Panc1 (cell line): ENCODE data around the gene ATXN1. TPM values are rescaled to one million over a fixed set of nuclear protein-coding genes. Genes with fewer than 3 reads are reported as not detected.

Experiments
- ATAC-seq: fragments of 200-7000 bp; cut with Tn5 transposase; 2 replicates; pipeline ENCODE4 v1.9.1; 2020; ENCODE audit warnings: mild to moderate bottlenecking, moderate library complexity
- BruUV-seq: library from RNA; stranded (reverse); fragments of 400-500 nt; replicated peaks from 2 replicates; lab custom pipeline; 2021; lab: Mats Ljungman, UMichigan
- CTCF ChIA-PET: fragments of 300-600 bp; sonication (Branson Sonifier 250); formaldehyde crosslinking; loops from one replicate; lab custom pipeline; 2022; ENCODE audit warnings: antibody characterized with exemption; lab: Charles Lee
- POLR2A ChIA-PET: fragments of 300-600 bp; sonication (Branson Sonifier 250); formaldehyde crosslinking; loops from one replicate; lab custom pipeline; 2022; ENCODE audit warnings: antibody characterized with exemption; lab: Charles Lee
- DNase-seq: peaks from one replicate; pipeline ENCODE4 v3.0.0-alpha.2; 2010; ENCODE audit warnings: low read depth, low spot score
- H3K27ac ChIP-seq: 2 replicates; pipeline ENCODE4 v1.5.1; 2011; ENCODE audit warnings: mild to moderate bottlenecking, low read length, inconsistent platforms
- H3K27me3 ChIP-seq: fragments of 200-500 bp; sonication (Bioruptor generic); 2 replicates; pipeline ENCODE4 v1.6.0; 2014; ENCODE audit warnings: low read length, inconsistent platforms; ENCODE audit not compliant: control insufficient read depth, insufficient read depth
- H3K36me3 ChIP-seq: fragments of 200-500 bp; sonication (Bioruptor generic); 2 replicates; pipeline ENCODE4 v1.5.1; 2014; ENCODE audit warnings: inconsistent platforms, mild to moderate bottlenecking, low read length, moderate library complexity; ENCODE audit not compliant: control insufficient read depth, insufficient read depth
- H3K4me1 ChIP-seq: 2 replicates; pipeline ENCODE4 v1.5.1; 2011; ENCODE audit warnings: inconsistent platforms, mild to moderate bottlenecking, low read length, moderate library complexity; ENCODE audit not compliant: control insufficient read depth, insufficient read depth
- H3K4me3 ChIP-seq, 2 experiments: 2 replicates each; pipeline ENCODE4 v1.5.1; 2011 to 2012; ENCODE audit warnings: low read depth in 2 of 2, low read length in 2 of 2, mild to moderate bottlenecking in 2 of 2, inconsistent platforms in 1 of 2, moderate library complexity in 1 of 2
- H3K9me3 ChIP-seq: fragments of 200-500 bp; sonication (Bioruptor generic); 2 replicates; pipeline ENCODE4 v1.5.1; 2014; ENCODE audit warnings: low read depth, mild to moderate bottlenecking, inconsistent platforms, low read length, moderate library complexity; ENCODE audit not compliant: control insufficient read depth, insufficient read depth
- POLR2AphosphoS5 ChIP-seq: IDR thresholded peaks from 2 replicates; pipeline ENCODE4 v1.6.1; 2012; ENCODE audit warnings: mild to moderate bottlenecking, low read depth, low read length, moderate library complexity
- SIN3A ChIP-seq: IDR thresholded peaks from 2 replicates; pipeline ENCODE4 v1.6.1; 2012; ENCODE audit warnings: low read depth, mild to moderate bottlenecking, low read length, moderate library complexity, borderline replicate concordance; ENCODE audit not compliant: insufficient read depth
- TCF7L2 ChIP-seq: IDR thresholded peaks from 2 replicates; pipeline ENCODE4 v1.6.1; 2011; ENCODE audit warnings: mild to moderate bottlenecking, low read depth, low read length, inconsistent platforms
- in situ Hi-C: cut with HindIII; loops from 2 replicates; pipeline ENCODE4 v1.10.0; 2016; ENCODE audit warnings: low sequenced_read_pairs, low pct_unique_long_range_greater_than_20kb
- intact Hi-C: fragments of 100-400 bp; cut with micrococcal nuclease; formaldehyde crosslinking; loops from one replicate; pipeline ENCODE4 v1.10.0; 2022; ENCODE audit not compliant: unreplicated experiment
- total RNA-seq: library from RNA; stranded (reverse); gene quantifications from one replicate; pipeline ENCODE4 v1.2.1, GENCODE V29; 2021; ENCODE audit not compliant: unreplicated experiment
- TF ChIP-seq, protein P1 (sequence below): fragments of 450-650 bp; IDR thresholded peaks from 2 replicates; pipeline ENCODE4 v1.5.1; 2017; ENCODE audit warnings: mild to moderate bottlenecking
- TF ChIP-seq, protein P2 (sequence below), 2 experiments: IDR thresholded peaks; 2 replicates each; pipeline ENCODE4 v1.6.1; 2011 to 2012; ENCODE audit warnings: low read depth in 2 of 2, control low read depth in 1 of 2, low read length in 1 of 2, mild to moderate bottlenecking in 1 of 2, moderate library complexity in 1 of 2; ENCODE audit not compliant: insufficient read depth in 1 of 2

Gene ATXN1
- total RNA-seq, 1 experiment from 2014 or later: 67.1 TPM

DNA sequence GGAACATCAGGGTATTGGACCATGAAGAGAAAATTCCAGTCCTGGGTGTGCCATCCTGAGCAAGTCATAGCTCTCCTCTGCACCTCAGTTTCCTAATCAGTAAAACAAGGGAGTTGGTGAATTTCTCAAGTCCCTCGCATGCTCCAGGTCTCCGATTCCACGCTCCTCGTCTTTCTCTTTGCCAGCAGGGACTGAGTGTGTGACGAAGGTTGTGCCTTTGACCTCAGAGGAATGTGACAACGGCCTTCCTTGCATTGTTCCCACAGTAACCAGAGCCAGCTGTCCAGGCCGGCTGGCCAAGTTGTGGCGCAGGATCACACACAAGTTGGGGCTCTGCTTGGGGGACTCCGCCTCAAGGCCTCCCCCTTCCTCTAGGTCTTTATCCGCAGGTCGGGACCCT is 217.3 kb downstream of the ATXN1 start:
- in situ Hi-C loops (no loop called here), intact Hi-C loops (no loop called here)
- Histone ChIP-seq H3K27ac (no peak overlapping the region), H3K27me3 (no peaks in the 10 kb centered on the region), H3K9me3 (no peaks in the 10 kb centered on the region), H3K36me3 (no peaks in the 10 kb centered on the region), H3K4me1 (no peaks in the 10 kb centered on the region), H3K4me3 (no peak overlapping the region)
- ChIA-PET CTCF (no interaction called here), POLR2A (no interaction called here)
- DNase-seq: no peak
- ATAC-seq: no peak
- TF ChIP-seq TCF7L2: no peak
- no peak for TF ChIP-seq SIN3A
- TF ChIP-seq, protein P1, sequence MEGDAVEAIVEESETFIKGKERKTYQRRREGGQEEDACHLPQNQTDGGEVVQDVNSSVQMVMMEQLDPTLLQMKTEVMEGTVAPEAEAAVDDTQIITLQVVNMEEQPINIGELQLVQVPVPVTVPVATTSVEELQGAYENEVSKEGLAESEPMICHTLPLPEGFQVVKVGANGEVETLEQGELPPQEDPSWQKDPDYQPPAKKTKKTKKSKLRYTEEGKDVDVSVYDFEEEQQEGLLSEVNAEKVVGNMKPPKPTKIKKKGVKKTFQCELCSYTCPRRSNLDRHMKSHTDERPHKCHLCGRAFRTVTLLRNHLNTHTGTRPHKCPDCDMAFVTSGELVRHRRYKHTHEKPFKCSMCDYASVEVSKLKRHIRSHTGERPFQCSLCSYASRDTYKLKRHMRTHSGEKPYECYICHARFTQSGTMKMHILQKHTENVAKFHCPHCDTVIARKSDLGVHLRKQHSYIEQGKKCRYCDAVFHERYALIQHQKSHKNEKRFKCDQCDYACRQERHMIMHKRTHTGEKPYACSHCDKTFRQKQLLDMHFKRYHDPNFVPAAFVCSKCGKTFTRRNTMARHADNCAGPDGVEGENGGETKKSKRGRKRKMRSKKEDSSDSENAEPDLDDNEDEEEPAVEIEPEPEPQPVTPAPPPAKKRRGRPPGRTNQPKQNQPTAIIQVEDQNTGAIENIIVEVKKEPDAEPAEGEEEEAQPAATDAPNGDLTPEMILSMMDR: no peak
- TF ChIP-seq, protein P2, sequence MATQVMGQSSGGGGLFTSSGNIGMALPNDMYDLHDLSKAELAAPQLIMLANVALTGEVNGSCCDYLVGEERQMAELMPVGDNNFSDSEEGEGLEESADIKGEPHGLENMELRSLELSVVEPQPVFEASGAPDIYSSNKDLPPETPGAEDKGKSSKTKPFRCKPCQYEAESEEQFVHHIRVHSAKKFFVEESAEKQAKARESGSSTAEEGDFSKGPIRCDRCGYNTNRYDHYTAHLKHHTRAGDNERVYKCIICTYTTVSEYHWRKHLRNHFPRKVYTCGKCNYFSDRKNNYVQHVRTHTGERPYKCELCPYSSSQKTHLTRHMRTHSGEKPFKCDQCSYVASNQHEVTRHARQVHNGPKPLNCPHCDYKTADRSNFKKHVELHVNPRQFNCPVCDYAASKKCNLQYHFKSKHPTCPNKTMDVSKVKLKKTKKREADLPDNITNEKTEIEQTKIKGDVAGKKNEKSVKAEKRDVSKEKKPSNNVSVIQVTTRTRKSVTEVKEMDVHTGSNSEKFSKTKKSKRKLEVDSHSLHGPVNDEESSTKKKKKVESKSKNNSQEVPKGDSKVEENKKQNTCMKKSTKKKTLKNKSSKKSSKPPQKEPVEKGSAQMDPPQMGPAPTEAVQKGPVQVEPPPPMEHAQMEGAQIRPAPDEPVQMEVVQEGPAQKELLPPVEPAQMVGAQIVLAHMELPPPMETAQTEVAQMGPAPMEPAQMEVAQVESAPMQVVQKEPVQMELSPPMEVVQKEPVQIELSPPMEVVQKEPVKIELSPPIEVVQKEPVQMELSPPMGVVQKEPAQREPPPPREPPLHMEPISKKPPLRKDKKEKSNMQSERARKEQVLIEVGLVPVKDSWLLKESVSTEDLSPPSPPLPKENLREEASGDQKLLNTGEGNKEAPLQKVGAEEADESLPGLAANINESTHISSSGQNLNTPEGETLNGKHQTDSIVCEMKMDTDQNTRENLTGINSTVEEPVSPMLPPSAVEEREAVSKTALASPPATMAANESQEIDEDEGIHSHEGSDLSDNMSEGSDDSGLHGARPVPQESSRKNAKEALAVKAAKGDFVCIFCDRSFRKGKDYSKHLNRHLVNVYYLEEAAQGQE (IDR thresholded peaks at IDR 0.05; ENCODE audit: insufficient read depth in 1 of 2, low read depth in 2 of 2, low read length in 1 of 2): no peak
- no peak for TF ChIP-seq POLR2AphosphoS5
- no TSS peak for BruUV-seq

DNA sequence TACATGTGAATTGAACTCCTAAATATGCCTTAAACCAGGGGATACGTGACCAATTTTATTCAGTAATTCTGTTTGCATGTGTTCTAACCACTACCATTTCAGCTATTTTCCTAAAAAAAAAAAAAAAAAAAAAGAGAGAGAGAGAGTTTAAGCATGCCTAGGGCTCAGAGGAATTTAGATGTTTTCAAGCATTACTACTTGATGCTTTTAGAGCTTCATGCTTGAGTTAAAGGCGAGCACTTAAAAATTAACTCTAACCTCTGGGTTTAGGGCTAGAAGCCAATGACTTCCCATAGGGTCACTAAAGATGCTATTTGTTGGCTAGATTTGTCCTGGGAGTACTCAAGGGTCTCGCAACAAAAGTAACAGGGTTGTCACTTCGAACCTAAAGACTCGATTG is 217.7 kb downstream of the ATXN1 start:
- no peaks in the 10 kb centered on the region for H3K9me3 ChIP-seq
- CTCF ChIA-PET: no interaction called here
- no peak overlapping the region for H3K27ac ChIP-seq
- no peaks in the 10 kb centered on the region for H3K4me1 ChIP-seq
- no peak overlapping the region for H3K4me3 ChIP-seq
- in situ Hi-C loops: no loop called here
- intact Hi-C loops: no loop called here
- H3K36me3 ChIP-seq: no peaks in the 10 kb centered on the region
- TF ChIP-seq POLR2AphosphoS5 (no peak), TCF7L2 (no peak), SIN3A (no peak)
- TF ChIP-seq, protein P1: no peak
- TF ChIP-seq, protein P2 (IDR thresholded peaks at IDR 0.05; ENCODE audit: insufficient read depth in 1 of 2, low read depth in 2 of 2, low read length in 1 of 2): no peak
- H3K27me3 ChIP-seq: no peaks in the 10 kb centered on the region
- no TSS peak for BruUV-seq
- POLR2A ChIA-PET: no interaction called here
- no peak for DNase-seq
- ATAC-seq: no peak
